Stimulated activated CD4-positive, alpha-beta T cell treated with anti-CD3 and anti-CD28 coated beads, Interleukin-15, amount 100 ng/mL, for 1 hour (primary cell): ENCODE results near the gene ARHGAP32.
"Not testable (repeated sequence)": the region's sequence is repeated elsewhere in the genome, so short reads cannot be mapped to it uniquely, and the experiment has no call there.

Source experiments
- DNase-seq, 2 donors: peaks; one replicate each; pipeline ENCODE4 v3.0.0-alpha.2; 2020; ENCODE audit warnings: low read depth in 1 of 2, low spot score in 1 of 2

ARHGAP32 gene

GRCh38 chr11:129041611-129042018, 150.5 kb downstream of the ARHGAP32 start:
- no peak for DNase-seq

GRCh38 chr11:129040934-129041333, 151.2 kb downstream of the ARHGAP32 start:
- DNase-seq = no peak

- no peak for DNase-seq
Measured at GRCh38 chr11:129035244-129035643, 156.9 kb downstream of the ARHGAP32 start.

GRCh38 chr11:129034001-129034400, 158.1 kb downstream of the ARHGAP32 start:
- no peak for DNase-seq

- no peak for DNase-seq
Measured at GRCh38 chr11:129023968-129024676, 168.0 kb downstream of the ARHGAP32 start.

GRCh38 chr11:129021295-129021694, 170.8 kb downstream of the ARHGAP32 start:
- no peak for DNase-seq

- DNase-seq = no peak
Measured at GRCh38 chr11:129018991-129019390, 173.1 kb downstream of the ARHGAP32 start.

GRCh38 chr11:129018126-129018525, 174.0 kb downstream of the ARHGAP32 start:
- no peak for DNase-seq

GRCh38 chr11:129013737-129014475, 178.2 kb downstream of the ARHGAP32 start:
- no peak for DNase-seq

GRCh38 chr11:129012880-129013279, 179.2 kb downstream of the ARHGAP32 start:
- DNase-seq = no peak

GRCh38 chr11:129006161-129006560, 186.0 kb downstream of the ARHGAP32 start:
- DNase-seq = no peak

- not testable (repeated sequence) for DNase-seq
Measured at GRCh38 chr11:128999165-128999564, 193.0 kb downstream of the ARHGAP32 start.

- no peak for DNase-seq
Measured at GRCh38 chr11:128988242-128988970, 203.7 kb downstream of the ARHGAP32 start.

GRCh38 chr11:128985880-128986279, 206.2 kb downstream of the ARHGAP32 start:
- DNase-seq = no peak

GRCh38 chr11:128983023-128983422, 209.1 kb downstream of the ARHGAP32 start:
- no peak for DNase-seq

GRCh38 chr11:128981254-128981653, 210.9 kb downstream of the ARHGAP32 start:
- DNase-seq = no peak

GRCh38 chr11:128970598-128971190, 221.4 kb downstream of the ARHGAP32 start:
- DNase-seq = no peak

GRCh38 chr11:128968916-128969315, 223.2 kb downstream of the ARHGAP32 start:
- no peak for DNase-seq

- DNase-seq = no peak
Measured at GRCh38 chr11:128967578-128967977, 224.5 kb downstream of the ARHGAP32 start.

- DNase-seq = no peak
Measured at GRCh38 chr11:128965485-128965884, 226.6 kb downstream of the ARHGAP32 start.

- DNase-seq = no peak
Measured at GRCh38 chr11:128964463-128964930, 227.6 kb downstream of the ARHGAP32 start.
